OCI-LY3 (cell line): ENCODE measurements around the gene NHLH2.

Experiments
- CTCF ChIP-seq: fragments of 200-600, 300-600 bp; sonication (generic); IDR thresholded peaks from 2 replicates; pipeline ENCODE4 v1.5.1; 2014; ENCODE audit warnings: antibody characterized with exemption, low read length, low read depth
- EZH2phosphoT487 ChIP-seq: fragments of 200-600 bp; shearing (Covaris generic); IDR thresholded peaks from 2 replicates; pipeline ENCODE4 v1.6.1; 2018; ENCODE audit warnings: antibody characterized with exemption, mixed run types, low read depth

GRCh38 chr1:115833856-115834255, 7.1 kb downstream of the NHLH2 start:
- TF ChIP-seq CTCF (no peak), EZH2phosphoT487 (no peak)
